M059J (cell line): ENCODE results near the gene ITGB7. TPM values are rescaled to one million over a fixed set of nuclear protein-coding genes. Genes with fewer than 3 reads are reported as not detected.
A peak's percentile ranks its signal among the peaks of the same experiment; 100 is the strongest.

Experiments used
- DNase-seq: peaks from one replicate; pipeline ENCODE4 v3.0.0-alpha.2; 2012; ENCODE audit warnings: low read depth
- total RNA-seq: library from RNA; depleted of rRNA; stranded (reverse); fragments of >200 nt; shearing (Covaris generic); gene quantifications from 2 replicates; pipeline ENCODE4 v1.2.3, GENCODE V29; 2014

ITGB7 gene
- total RNA-seq, 1 experiment from 2014 or later, result not detected

- no peak for DNase-seq
Observed at GRCh38 chr12:53197011-53197640, 9.9 kb downstream of the ITGB7 start.

- no peak for DNase-seq
Observed at GRCh38 chr12:53196486-53196885, 10.6 kb downstream of the ITGB7 start.

GRCh38 chr12:53195516-53196420, 11.3 kb downstream of the ITGB7 start:
- DNase-seq, result peak; percentile 44

- DNase-seq, result no peak
Observed at GRCh38 chr12:53194973-53195372, 12.1 kb downstream of the ITGB7 start.

- no peak for DNase-seq
Observed at GRCh38 chr12:53193985-53194716, 12.9 kb downstream of the ITGB7 start.

GRCh38 chr12:53193040-53193439, 14.0 kb downstream of the ITGB7 start:
- DNase-seq, result no peak

GRCh38 chr12:53192531-53193021, 14.5 kb downstream of the ITGB7 start:
- DNase-seq, result no peak

- no peak for DNase-seq
Observed at GRCh38 chr12:53191885-53192530, 15.0 kb downstream of the ITGB7 start.

- no peak for DNase-seq
Observed at GRCh38 chr12:53191096-53191884, 15.8 kb downstream of the ITGB7 start.

GRCh38 chr12:53190108-53190729, 16.8 kb downstream of the ITGB7 start:
- peak; percentile 46 for DNase-seq

- no peak for DNase-seq
Observed at GRCh38 chr12:53187145-53187899, 19.7 kb downstream of the ITGB7 start.

- DNase-seq, result peak; percentile 30
Observed at GRCh38 chr12:53186745-53187144, 20.3 kb downstream of the ITGB7 start.

GRCh38 chr12:53185582-53186153, 21.4 kb downstream of the ITGB7 start:
- no peak for DNase-seq

GRCh38 chr12:53184828-53185227, 22.2 kb downstream of the ITGB7 start:
- DNase-seq, result no peak

- no peak for DNase-seq
Observed at GRCh38 chr12:53182903-53183302, 24.1 kb downstream of the ITGB7 start.

GRCh38 chr12:53181935-53182334, 25.1 kb downstream of the ITGB7 start:
- DNase-seq, result no peak

- DNase-seq, result peak; percentile 74
Observed at GRCh38 chr12:53180931-53181645, 26.0 kb downstream of the ITGB7 start.

GRCh38 chr12:53180220-53180930, 26.7 kb downstream of the ITGB7 start, which contains the start of the genes CSAD and ZNF740:
Gene CSAD, minus strand, starts transcription at chr12:53180925. Its CDS starts 7,455 bp downstream, at chr12:53173470.
Gene ZNF740, plus strand, starts transcription at chr12:53180722. Its CDS starts 1,262 bp downstream, at chr12:53181984.
- peak; percentile 96 for DNase-seq
